ENCODE results near the gene ATXN7L2.

ATXN7L2 gene

GRCh38 chr1:109509176-109510134 lies 25.8 kb downstream of the ATXN7L2 start, which contains the start of gene AMIGO1:
Gene AMIGO1, minus strand, starts transcription at chr1:109509727. Its CDS starts 815 bp downstream, at chr1:109508912.
- WGBS, 2 donors (ENCODE audit: extremely low coverage in 2 of 2, insufficient read length in 2 of 2, insufficient replicate concordance in 1 of 2): no CpG with 5 or more reads among the region's 100 CpGs
- Histone ChIP-seq H2AFZ (ENCODE audit: low read length) (peak within 1 kb of the TSS; percentile 90), H3K4ac (ENCODE audit: low read length) (no peak within 1 kb of the TSS), H3K9me3 (replicated peaks in 1 of 2; ENCODE audit: control insufficient read depth in 2 of 2, insufficient read depth in 1 of 2, low read depth in 1 of 2, low read length in 2 of 2) (no peaks in the 10 kb centered on the region), H2BK5ac (ENCODE audit: low read length) (no peak within 1 kb of the TSS), H3K4me3 (ENCODE audit: low read length in 2 of 2) (peak within 1 kb of the TSS; percentile 56 to 95), H2BK12ac (ENCODE audit: low read length) (peak within 1 kb of the TSS; percentile 46), H3K27me3 (ENCODE audit: control insufficient read depth in 3 of 3, insufficient read depth in 3 of 3, low read depth in 1 of 3, low read length in 3 of 3) (peaks cover 0 to 15% (median 8%) of the 10 kb centered on the region in 3 experiments), H3K23ac (ENCODE audit: low read depth, low read length, poor library complexity) (peak within 1 kb of the TSS; percentile 92), H3K9ac (ENCODE audit: low read depth, low read length, poor library complexity) (peak within 1 kb of the TSS; percentile 94), H3K14ac (ENCODE audit: low read length) (no peak within 1 kb of the TSS), H3K4me2 (ENCODE audit: insufficient read depth, low read length, poor library complexity, severe bottlenecking) (peak within 1 kb of the TSS; percentile 70), H3K18ac (ENCODE audit: low read length) (peak within 1 kb of the TSS; percentile 87), H3K79me1 (ENCODE audit: low read depth, low read length) (no peaks in the 10 kb centered on the region), H3K36me3 (replicated peaks in 1 of 2; ENCODE audit: control insufficient read depth in 2 of 2, insufficient read depth in 2 of 2, low read length in 2 of 2) (no peaks in the 10 kb centered on the region), H2BK15ac (ENCODE audit: low read length) (peak within 1 kb of the TSS; percentile 39), H4K91ac (ENCODE audit: low read depth, low read length, poor library complexity) (no peak within 1 kb of the TSS), H2BK120ac (ENCODE audit: low read depth, low read length) (no peak within 1 kb of the TSS), H4K8ac (ENCODE audit: low read depth, low read length) (no peak within 1 kb of the TSS), H3K4me1 (ENCODE audit: control insufficient read depth in 2 of 2, insufficient read depth in 1 of 2, low read depth in 1 of 2, low read length in 2 of 2) (peaks cover 7 to 9% of the 10 kb centered on the region in 2 donors), H3K27ac (replicated peaks; ENCODE audit: low read length) (no peak within 1 kb of the TSS), H2AK5ac (ENCODE audit: low read depth, low read length) (peak within 1 kb of the TSS; percentile 85)
- DNase-seq (ENCODE audit: low spot score): peak; percentile 65

- no CpG with 5 or more reads among the region's 2 CpGs for WGBS, 2 donors (ENCODE audit: extremely low coverage in 2 of 2, insufficient read length in 2 of 2, insufficient replicate concordance in 1 of 2)
- no peaks in the 10 kb centered on the region for H3K79me1 ChIP-seq (ENCODE audit: low read depth, low read length)
- no peak overlapping the region for H3K18ac ChIP-seq (ENCODE audit: low read length)
- no peak overlapping the region for H4K8ac ChIP-seq (ENCODE audit: low read depth, low read length)
- H4K91ac ChIP-seq (ENCODE audit: low read depth, low read length, poor library complexity): no peak overlapping the region
- H3K9ac ChIP-seq (ENCODE audit: low read depth, low read length, poor library complexity): no peak overlapping the region
- no peak for DNase-seq (ENCODE audit: low spot score)
- H3K9me3 ChIP-seq (replicated peaks in 1 of 2; ENCODE audit: control insufficient read depth in 2 of 2, insufficient read depth in 1 of 2, low read depth in 1 of 2, low read length in 2 of 2): no peaks in the 10 kb centered on the region
- H3K4me3 ChIP-seq (ENCODE audit: low read length in 2 of 2): no peak overlapping the region
- no peak overlapping the region for H2BK15ac ChIP-seq (ENCODE audit: low read length)
- no peak overlapping the region for H3K27ac ChIP-seq (replicated peaks; ENCODE audit: low read length)
- H3K36me3 ChIP-seq (replicated peaks in 1 of 2; ENCODE audit: control insufficient read depth in 2 of 2, insufficient read depth in 2 of 2, low read length in 2 of 2): no peaks in the 10 kb centered on the region
- no peak overlapping the region for H2AK5ac ChIP-seq (ENCODE audit: low read depth, low read length)
- no peak overlapping the region for H2AFZ ChIP-seq (ENCODE audit: low read length)
- no peak overlapping the region for H2BK12ac ChIP-seq (ENCODE audit: low read length)
- no peak overlapping the region for H2BK120ac ChIP-seq (ENCODE audit: low read depth, low read length)
- H3K4ac ChIP-seq (ENCODE audit: low read length): no peak overlapping the region
- no peak overlapping the region for H3K14ac ChIP-seq (ENCODE audit: low read length)
- peaks cover 7 to 9% of the 10 kb centered on the region in 2 donors for H3K4me1 ChIP-seq (ENCODE audit: control insufficient read depth in 2 of 2, insufficient read depth in 1 of 2, low read depth in 1 of 2, low read length in 2 of 2)
- H2BK5ac ChIP-seq (ENCODE audit: low read length): no peak overlapping the region
- H3K4me2 ChIP-seq (ENCODE audit: insufficient read depth, low read length, poor library complexity, severe bottlenecking): no peak overlapping the region
- H3K27me3 ChIP-seq (ENCODE audit: control insufficient read depth in 3 of 3, insufficient read depth in 3 of 3, low read depth in 1 of 3, low read length in 3 of 3): peaks cover 0 to 32% (median 11%) of the 10 kb centered on the region in 3 experiments
- H3K23ac ChIP-seq (ENCODE audit: low read depth, low read length, poor library complexity): no peak overlapping the region
Measured at GRCh38 chr1:109513110-109513710, 29.5 kb downstream of the ATXN7L2 start.

- no peak overlapping the region for H2BK15ac ChIP-seq (ENCODE audit: low read length)
- H3K27me3 ChIP-seq (ENCODE audit: control insufficient read depth in 3 of 3, insufficient read depth in 3 of 3, low read depth in 1 of 3, low read length in 3 of 3): peaks cover 0 to 36% (median 9%) of the 10 kb centered on the region in 3 experiments
- H2AFZ ChIP-seq (ENCODE audit: low read length): no peak overlapping the region
- no peak overlapping the region for H3K4ac ChIP-seq (ENCODE audit: low read length)
- no peak overlapping the region for H3K27ac ChIP-seq (replicated peaks; ENCODE audit: low read length)
- H3K4me1 ChIP-seq (ENCODE audit: control insufficient read depth in 2 of 2, insufficient read depth in 1 of 2, low read depth in 1 of 2, low read length in 2 of 2): peaks cover 6% of the 10 kb centered on the region in 2 donors
- no peak overlapping the region for H3K23ac ChIP-seq (ENCODE audit: low read depth, low read length, poor library complexity)
- H3K9ac ChIP-seq (ENCODE audit: low read depth, low read length, poor library complexity): no peak overlapping the region
- no peak for DNase-seq (ENCODE audit: low spot score)
- H3K18ac ChIP-seq (ENCODE audit: low read length): no peak overlapping the region
- no peak overlapping the region for H2AK5ac ChIP-seq (ENCODE audit: low read depth, low read length)
- no CpG with 5 or more reads among the region's 3 CpGs for WGBS, 2 donors (ENCODE audit: extremely low coverage in 2 of 2, insufficient read length in 2 of 2, insufficient replicate concordance in 1 of 2)
- no peak overlapping the region for H4K91ac ChIP-seq (ENCODE audit: low read depth, low read length, poor library complexity)
- H2BK5ac ChIP-seq (ENCODE audit: low read length): no peak overlapping the region
- no peak overlapping the region for H3K14ac ChIP-seq (ENCODE audit: low read length)
- H3K9me3 ChIP-seq (replicated peaks in 1 of 2; ENCODE audit: control insufficient read depth in 2 of 2, insufficient read depth in 1 of 2, low read depth in 1 of 2, low read length in 2 of 2): no peaks in the 10 kb centered on the region
- no peak overlapping the region for H4K8ac ChIP-seq (ENCODE audit: low read depth, low read length)
- H2BK12ac ChIP-seq (ENCODE audit: low read length): no peak overlapping the region
- no peak overlapping the region for H2BK120ac ChIP-seq (ENCODE audit: low read depth, low read length)
- H3K4me3 ChIP-seq (ENCODE audit: low read length in 2 of 2): no peak overlapping the region
- H3K4me2 ChIP-seq (ENCODE audit: insufficient read depth, low read length, poor library complexity, severe bottlenecking): no peak overlapping the region
- no peaks in the 10 kb centered on the region for H3K79me1 ChIP-seq (ENCODE audit: low read depth, low read length)
- no peaks in the 10 kb centered on the region for H3K36me3 ChIP-seq (replicated peaks in 1 of 2; ENCODE audit: control insufficient read depth in 2 of 2, insufficient read depth in 2 of 2, low read length in 2 of 2)
Measured at GRCh38 chr1:109514846-109515245, 31.1 kb downstream of the ATXN7L2 start.

- Histone ChIP-seq H3K14ac (ENCODE audit: low read length) (no peak overlapping the region), H3K4me2 (ENCODE audit: insufficient read depth, low read length, poor library complexity, severe bottlenecking) (no peak overlapping the region), H3K9me3 (replicated peaks in 1 of 2; ENCODE audit: control insufficient read depth in 2 of 2, insufficient read depth in 1 of 2, low read depth in 1 of 2, low read length in 2 of 2) (no peaks in the 10 kb centered on the region), H3K4me1 (ENCODE audit: control insufficient read depth in 2 of 2, insufficient read depth in 1 of 2, low read depth in 1 of 2, low read length in 2 of 2) (peaks cover 0 to 9% of the 10 kb centered on the region in 2 donors), H3K18ac (ENCODE audit: low read length) (no peak overlapping the region), H2AFZ (ENCODE audit: low read length) (no peak overlapping the region), H3K27me3 (ENCODE audit: control insufficient read depth in 3 of 3, insufficient read depth in 3 of 3, low read depth in 1 of 3, low read length in 3 of 3) (peaks cover 0 to 40% (median 3%) of the 10 kb centered on the region in 3 experiments), H2AK5ac (ENCODE audit: low read depth, low read length) (no peak overlapping the region), H3K27ac (replicated peaks; ENCODE audit: low read length) (no peak overlapping the region), H3K36me3 (replicated peaks in 1 of 2; ENCODE audit: control insufficient read depth in 2 of 2, insufficient read depth in 2 of 2, low read length in 2 of 2) (no peaks in the 10 kb centered on the region), H2BK15ac (ENCODE audit: low read length) (no peak overlapping the region), H2BK5ac (ENCODE audit: low read length) (no peak overlapping the region), H3K9ac (ENCODE audit: low read depth, low read length, poor library complexity) (no peak overlapping the region), H4K91ac (ENCODE audit: low read depth, low read length, poor library complexity) (no peak overlapping the region), H2BK120ac (ENCODE audit: low read depth, low read length) (no peak overlapping the region), H4K8ac (ENCODE audit: low read depth, low read length) (no peak overlapping the region), H3K23ac (ENCODE audit: low read depth, low read length, poor library complexity) (no peak overlapping the region), H2BK12ac (ENCODE audit: low read length) (no peak overlapping the region), H3K4ac (ENCODE audit: low read length) (no peak overlapping the region), H3K4me3 (ENCODE audit: low read length in 2 of 2) (no peak overlapping the region), H3K79me1 (ENCODE audit: low read depth, low read length) (no peaks in the 10 kb centered on the region)
- no peak for DNase-seq (ENCODE audit: low spot score)
- WGBS, 2 donors (ENCODE audit: extremely low coverage in 2 of 2, insufficient read length in 2 of 2, insufficient replicate concordance in 1 of 2): no CpG with 5 or more reads among the region's 5 CpGs
Measured at GRCh38 chr1:109516872-109517271, 33.2 kb downstream of the ATXN7L2 start.

Data from neuronal stem cell (in vitro differentiated cells).